HEK293T (cell line): Measurements from ENCODE around the gene PPARGC1A.

Source experiments
- CTCF ChIA-PET: fragments of 350-600 bp; formaldehyde crosslinking; extraction: SDS; loops from one replicate; lab custom pipeline; 2021; ENCODE audit warnings: antibody characterized with exemption, inconsistent platforms; lab: Yijun Ruan, JAX
- POLR2A ChIA-PET: fragments of 350-600 bp; formaldehyde crosslinking; extraction: SDS; loops from one replicate; lab custom pipeline; 2020; ENCODE audit warnings: antibody characterized with exemption, inconsistent platforms; lab: Yijun Ruan, JAX
- DNase-seq: peaks from one replicate; pipeline ENCODE4 v3.0.0; 2012; ENCODE audit warnings: mixed read lengths; ENCODE audit errors: extremely low spot score
- ARNT ChIP-seq: fragments of 450-650 bp; IDR thresholded peaks from 2 replicates; pipeline ENCODE4 v1.6.1; 2017; ENCODE audit warnings: mild to moderate bottlenecking
- BHLHE40 ChIP-seq: fragments of 450-650 bp; IDR thresholded peaks from 2 replicates; pipeline ENCODE4 v1.6.1; 2016; ENCODE audit warnings: mild to moderate bottlenecking, moderate library complexity, borderline replicate concordance
- CTBP1 ChIP-seq: fragments of 450-650 bp; IDR thresholded peaks from 2 replicates; pipeline ENCODE4 v1.6.1; 2016; ENCODE audit warnings: borderline replicate concordance
- ELF4 ChIP-seq: fragments of 450-650 bp; IDR thresholded peaks from 2 replicates; pipeline ENCODE4 v1.6.1; 2017; ENCODE audit warnings: antibody characterized with exemption
- FOXA1 ChIP-seq: fragments of 450-650 bp; IDR thresholded peaks from 2 replicates; pipeline ENCODE4 v1.6.1; 2016; ENCODE audit warnings: mild to moderate bottlenecking
- FOXK2 ChIP-seq: fragments of 450-650 bp; IDR thresholded peaks from 2 replicates; pipeline ENCODE4 v1.6.1; 2016; ENCODE audit warnings: mild to moderate bottlenecking
- FOXM1 ChIP-seq: fragments of 450-650 bp; IDR thresholded peaks from 2 replicates; pipeline ENCODE4 v1.6.1; 2017; ENCODE audit warnings: mild to moderate bottlenecking, borderline replicate concordance
- HDGF ChIP-seq: fragments of 450-650 bp; IDR thresholded peaks from 2 replicates; pipeline ENCODE4 v1.6.1; 2017; ENCODE audit warnings: antibody characterized with exemption, borderline replicate concordance
- L3MBTL2 ChIP-seq: fragments of 450-650 bp; conservative IDR thresholded peaks from 2 replicates; pipeline ENCODE4 v1.6.1; 2016; ENCODE audit warnings: mild to moderate bottlenecking
- LEF1 ChIP-seq: fragments of 450-650 bp; IDR thresholded peaks from 2 replicates; pipeline ENCODE4 v1.6.1; 2017; ENCODE audit warnings: mild to moderate bottlenecking, borderline replicate concordance
- NFRKB ChIP-seq: fragments of 450-650 bp; IDR thresholded peaks from 2 replicates; pipeline ENCODE4 v1.6.1; 2016; ENCODE audit warnings: mild to moderate bottlenecking, moderate library complexity
- PKNOX1 ChIP-seq: fragments of 450-650 bp; IDR thresholded peaks from 2 replicates; pipeline ENCODE4 v1.6.1; 2016
- SP1 ChIP-seq: fragments of 450-650 bp; IDR thresholded peaks from 2 replicates; pipeline ENCODE4 v1.6.1; 2017
- SUZ12 ChIP-seq: fragments of 450-650 bp; IDR thresholded peaks from 2 replicates; pipeline ENCODE4 v1.6.1; 2016; ENCODE audit warnings: mild to moderate bottlenecking
- TARDBP ChIP-seq: fragments of 450-650 bp; IDR thresholded peaks from 2 replicates; pipeline ENCODE4 v1.6.1; 2016
- ZNF384 ChIP-seq: fragments of 450-650 bp; IDR thresholded peaks from 2 replicates; pipeline ENCODE4 v1.6.1; 2016

Gene PPARGC1A

GRCh38 chr4:23814996-23815660 is 74.7 kb downstream of the PPARGC1A start:
- POLR2A ChIA-PET: no interaction called here

DNA sequence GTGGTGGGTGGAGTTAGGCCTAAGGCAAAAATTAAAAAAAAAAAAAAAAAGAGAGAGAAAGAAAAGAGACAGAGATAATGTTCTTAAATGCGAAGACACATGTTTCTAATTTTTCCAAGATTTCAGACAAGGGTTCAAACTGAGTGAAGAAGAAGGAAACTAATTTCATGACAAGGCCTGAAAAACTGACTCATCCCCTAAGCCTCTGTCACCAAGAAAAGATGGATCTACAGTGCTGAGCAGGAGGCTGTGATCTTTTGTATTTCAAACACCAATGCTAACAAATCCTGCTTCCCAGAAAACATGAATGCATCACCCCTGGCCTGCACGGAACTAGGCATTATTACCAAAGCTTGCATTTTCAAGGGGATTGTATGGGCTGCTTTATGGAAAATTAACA is 75.3 kb downstream of the PPARGC1A start:
- DNase-seq: no peak
- ChIA-PET CTCF (no interaction called here), POLR2A (no interaction called here)
- no peak for TF ChIP-seq ARNT
- no peak for TF ChIP-seq SP1
- TF ChIP-seq ZNF384: no peak
- TF ChIP-seq SUZ12: no peak
- no peak for TF ChIP-seq LEF1
- no peak for TF ChIP-seq HDGF

More at GRCh38 chr4:23814996-23815660, 74.7 kb downstream of the PPARGC1A start:
- no peak for DNase-seq
- CTCF ChIA-PET: interaction anchor here (1.2 kb wide), 1 partner anchor 117 kb away, joined by 6 read pairs; no protein-coding TSS in a partner anchor
- no peak for TF ChIP-seq L3MBTL2
- no peak for TF ChIP-seq NFRKB
- TF ChIP-seq FOXK2: no peak
- no peak for TF ChIP-seq ARNT
- TF ChIP-seq FOXA1: no peak
- no peak for TF ChIP-seq CTBP1
- TF ChIP-seq SP1: no peak
- no peak for TF ChIP-seq HDGF
- no peak for TF ChIP-seq FOXM1
- TF ChIP-seq ELF4: no peak
- TF ChIP-seq BHLHE40: no peak
- TF ChIP-seq TARDBP: no peak

DNA sequence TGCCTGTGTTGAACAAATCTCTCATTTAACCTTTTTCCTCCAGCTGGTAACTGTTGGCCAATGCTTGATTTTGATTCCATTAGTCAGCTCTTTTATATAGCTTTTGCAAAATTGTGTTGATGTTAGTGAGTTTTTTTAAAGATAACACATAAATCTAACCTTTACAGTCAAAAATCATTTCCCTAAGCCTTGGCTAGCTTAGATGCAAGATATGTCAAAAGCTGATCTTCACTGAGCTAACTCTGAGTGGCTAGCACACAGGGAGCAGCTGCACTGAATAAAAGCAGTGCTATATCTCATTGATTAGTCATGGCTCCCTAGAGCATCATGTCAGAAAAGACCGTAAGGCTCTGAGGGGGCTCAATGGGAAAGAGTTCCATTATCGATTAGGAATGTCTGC is 78.7 kb downstream of the PPARGC1A start:
- ChIA-PET POLR2A (no interaction called here), CTCF (no interaction called here)
- DNase-seq: no peak
- TF ChIP-seq HDGF (no peak), FOXK2 (no peak), ARNT (no peak), ELF4 (no peak), LEF1 (no peak), CTBP1 (no peak), ZNF384 (no peak), PKNOX1 (no peak), NFRKB (no peak), BHLHE40 (no peak), SP1 (no peak), L3MBTL2 (no peak), FOXM1 (no peak), TARDBP (no peak), FOXA1 (no peak), SUZ12 (no peak)

DNA sequence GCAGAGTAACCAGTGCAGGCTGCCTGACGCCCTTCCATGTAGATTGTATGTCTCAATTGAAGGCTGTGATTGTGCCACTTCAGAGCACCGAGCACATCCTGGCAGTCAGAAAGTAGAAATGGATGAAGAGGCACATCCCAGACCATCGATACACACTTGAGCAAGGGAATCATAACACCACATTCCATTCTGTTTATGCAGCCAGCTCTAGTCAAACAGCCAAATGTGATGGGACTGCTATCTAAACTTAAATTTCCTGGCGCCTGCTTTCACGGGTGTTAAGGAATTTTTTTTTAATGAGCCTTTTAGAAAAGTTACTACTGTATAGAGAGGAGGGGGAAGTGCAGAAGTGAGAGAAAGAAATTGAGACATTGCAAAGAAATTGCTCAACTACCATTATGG is 84.4 kb downstream of the PPARGC1A start:
- POLR2A ChIA-PET: no interaction called here
- no peak for TF ChIP-seq HDGF
- no peak for TF ChIP-seq PKNOX1
- TF ChIP-seq FOXA1: no peak
- no peak for TF ChIP-seq CTBP1
- TF ChIP-seq TARDBP: no peak
- CTCF ChIA-PET: interaction anchor here (0.6 kb wide), 1 partner anchor 227 kb away, joined by 3 read pairs; no protein-coding TSS in a partner anchor
- no peak for DNase-seq

DNA sequence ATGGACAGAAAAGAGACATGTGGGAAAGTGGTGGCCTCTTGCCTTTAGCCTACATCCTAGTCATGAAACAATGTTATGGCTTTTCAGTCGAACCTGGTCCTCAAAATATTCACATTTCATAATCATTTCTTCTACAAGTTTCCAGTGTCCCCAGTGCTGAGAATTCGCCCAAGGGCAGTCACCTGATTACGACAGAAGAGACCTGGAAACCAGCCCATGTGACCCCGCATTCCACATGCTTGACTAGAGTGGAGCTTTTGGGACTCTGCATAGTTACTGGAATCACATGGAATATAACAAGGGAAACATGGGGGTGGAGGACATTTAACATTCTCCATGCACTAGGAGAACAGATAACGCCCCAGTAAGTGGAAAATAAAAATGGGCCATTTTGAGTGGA is 100.1 kb downstream of the PPARGC1A start:
- CTCF ChIA-PET: no interaction called here
- no peak for DNase-seq
- POLR2A ChIA-PET: no interaction called here
- TF ChIP-seq CTBP1 (no peak), NFRKB (no peak), HDGF (no peak), SUZ12 (no peak), PKNOX1 (no peak), FOXA1 (no peak), ARNT (no peak), TARDBP (no peak), LEF1 (no peak)

- DNase-seq: no peak
- TF ChIP-seq PKNOX1 (no peak), FOXA1 (no peak), TARDBP (no peak)
- CTCF ChIA-PET: interaction anchor here (0.7 kb wide), 1 partner anchor 23 kb away, joined by 3 read pairs; no protein-coding TSS in a partner anchor
- POLR2A ChIA-PET: no interaction called here
Observed at GRCh38 chr4:23788460-23788859, 101.4 kb downstream of the PPARGC1A start.
